GM21447 (cell line): ENCODE results near the gene NOP14.
"Not testable (repeated sequence)": the region's sequence is repeated elsewhere in the genome, so short reads cannot be mapped to it uniquely, and the experiment has no call there.

Experiments
- ATAC-seq: cut with Tn5 transposase; IDR thresholded peaks from one replicate; pipeline ENCODE4 v1.9.1; 2021; ENCODE audit not compliant: unreplicated experiment

Gene NOP14

GRCh38 chr4:2963175-2963965, at the start of gene NOP14, which contains the start of gene GRK4:
NOP14 (minus strand) TSS chr4:2963406; CDS start chr4:2963319, 87 bp downstream.
GRK4 (plus strand) TSS chr4:2963571; CDS start chr4:2964071, 500 bp downstream.
- peak; percentile 80 for ATAC-seq

GRCh38 chr4:3011456-3012220, 48.4 kb upstream of the NOP14 start:
- ATAC-seq: no peak

GRCh38 chr4:3010998-3011397, 47.8 kb upstream of the NOP14 start:
- no peak for ATAC-seq

GRCh38 chr4:3010577-3010976, 47.4 kb upstream of the NOP14 start:
- ATAC-seq: no peak

- ATAC-seq: no peak
These were observed 46.2 kb upstream of the NOP14 start for GRCh38 chr4:3009422-3009821.

GRCh38 chr4:3007724-3008123, 44.5 kb upstream of the NOP14 start:
- ATAC-seq: no peak

GRCh38 chr4:2996415-2996814, 33.2 kb upstream of the NOP14 start:
- no peak for ATAC-seq

- no peak for ATAC-seq
These were observed 32.5 kb upstream of the NOP14 start for GRCh38 chr4:2995546-2996265.

- ATAC-seq: no peak
These were observed 31.7 kb upstream of the NOP14 start for GRCh38 chr4:2994917-2995316.

GRCh38 chr4:2991243-2991642, 28.0 kb upstream of the NOP14 start:
- ATAC-seq: no peak

- not testable (repeated sequence) for ATAC-seq
These were observed 20.5 kb upstream of the NOP14 start for GRCh38 chr4:2983715-2984114.

- no peak for ATAC-seq
These were observed 18.8 kb upstream of the NOP14 start for GRCh38 chr4:2982012-2982411.

- no peak for ATAC-seq
These were observed 18.1 kb upstream of the NOP14 start for GRCh38 chr4:2981256-2981819.

- ATAC-seq: no peak
These were observed 14.2 kb upstream of the NOP14 start for GRCh38 chr4:2977211-2978088.

- no peak for ATAC-seq
These were observed 8.1 kb upstream of the NOP14 start for GRCh38 chr4:2971275-2971674.

GRCh38 chr4:2968381-2968780, 5.2 kb upstream of the NOP14 start:
- no peak for ATAC-seq

GRCh38 chr4:2965262-2965661, 2.1 kb upstream of the NOP14 start:
- ATAC-seq: no peak

GRCh38 chr4:2964706-2965258, 1.6 kb upstream of the NOP14 start:
- ATAC-seq: no peak

- ATAC-seq: peak; percentile 37
These were observed 813 bp upstream of the NOP14 start for GRCh38 chr4:2963966-2964471.
